Ishikawa (cell line): ENCODE data around the gene C19orf53.

Source experiments
- CEBPB ChIP-seq: IDR thresholded peaks from 2 replicates; pipeline ENCODE4 v1.6.1; 2012
- CREB1 ChIP-seq: IDR thresholded peaks from 2 replicates; pipeline ENCODE4 v1.6.1; 2012; ENCODE audit warnings: low read depth
- EGR1 ChIP-seq: IDR thresholded peaks from 2 replicates; pipeline ENCODE4 v1.6.1; 2012
- EP300 ChIP-seq: IDR thresholded peaks from 2 replicates; pipeline ENCODE4 v1.6.1; 2012; ENCODE audit warnings: borderline replicate concordance
- FOXM1 ChIP-seq: IDR thresholded peaks from 2 replicates; pipeline ENCODE4 v1.6.1; 2012; ENCODE audit warnings: low read depth, borderline replicate concordance
- NFIC ChIP-seq: IDR thresholded peaks from 2 replicates; pipeline ENCODE4 v1.6.1; 2012
- RAD21 ChIP-seq: IDR thresholded peaks from 2 replicates; pipeline ENCODE4 v1.6.1; 2012; ENCODE audit warnings: low read depth
- TAF1 ChIP-seq: IDR thresholded peaks from 2 replicates; pipeline ENCODE4 v1.6.1; 2012; ENCODE audit warnings: low read depth, mild to moderate bottlenecking
- TCF12 ChIP-seq: IDR thresholded peaks from 2 replicates; pipeline ENCODE4 v1.6.1; 2012; ENCODE audit warnings: low read depth
- TEAD4 ChIP-seq: IDR thresholded peaks from 2 replicates; pipeline ENCODE4 v1.6.1; 2012
- YY1 ChIP-seq: IDR thresholded peaks from 2 replicates; pipeline ENCODE4 v1.6.1; 2012; ENCODE audit warnings: low read depth
- ZBTB7A ChIP-seq: IDR thresholded peaks from 2 replicates; pipeline ENCODE4 v1.6.1; 2012; ENCODE audit warnings: low read depth
- TF ChIP-seq, protein P1 (sequence below): IDR thresholded peaks from 2 replicates; pipeline ENCODE4 v1.6.1; 2012; ENCODE audit warnings: low read depth, mild to moderate bottlenecking
- TF ChIP-seq, protein P2 (sequence below): IDR thresholded peaks from 2 replicates; pipeline ENCODE4 v1.6.1; 2012
- TF ChIP-seq, protein P3 (sequence below): IDR thresholded peaks from 2 replicates; pipeline ENCODE4 v1.6.1; 2012

Gene C19orf53

DNA sequence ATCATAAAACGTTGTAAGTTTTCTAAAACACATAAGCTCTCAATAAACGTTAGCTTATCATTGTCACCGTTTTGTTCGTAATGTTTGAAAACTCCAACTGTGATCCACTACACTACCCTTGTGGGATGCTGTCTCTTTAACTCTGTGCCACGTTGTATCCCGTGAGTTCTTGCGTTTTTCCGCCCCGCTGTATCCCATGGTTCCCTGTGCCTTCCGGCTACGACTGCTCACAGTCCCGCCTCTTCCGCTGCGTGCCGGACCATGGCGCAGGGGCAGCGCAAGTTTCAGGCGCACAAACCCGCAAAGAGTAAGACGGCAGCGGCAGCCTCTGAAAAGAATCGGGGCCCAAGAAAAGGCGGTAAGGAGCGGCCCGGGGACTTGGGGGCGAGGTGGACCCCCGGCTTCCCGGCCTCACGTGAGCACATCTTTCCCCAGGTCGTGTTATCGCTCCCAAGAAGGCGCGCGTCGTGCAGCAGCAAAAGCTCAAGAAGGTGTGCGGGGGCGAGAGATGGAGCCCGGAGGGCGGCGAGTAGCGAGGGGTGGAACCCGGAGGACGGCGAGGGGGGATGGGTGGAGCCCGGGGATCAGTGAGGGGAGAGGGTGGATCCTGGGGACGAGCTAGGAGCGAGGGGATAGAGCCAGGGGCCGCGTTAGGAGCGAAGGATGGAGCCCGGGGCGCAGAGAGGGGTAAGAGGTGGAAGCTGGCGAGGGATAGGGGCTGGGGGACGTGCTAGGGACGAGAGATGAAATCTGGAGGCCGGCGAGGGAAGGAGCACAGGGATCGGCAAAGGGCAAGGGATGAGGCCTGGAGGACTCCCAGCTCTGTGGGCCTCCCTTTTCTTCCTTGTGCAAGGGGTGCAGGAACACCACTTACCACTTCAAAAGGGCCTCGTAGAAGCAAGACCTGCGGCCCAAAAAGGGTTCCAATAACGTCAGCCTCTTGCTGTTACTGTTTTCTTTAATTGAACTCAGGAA, at the start of gene C19orf53:
C19orf53 (plus strand) TSS at position 240 of the 975 bp plus-strand sequence; CDS start at position 262, 22 bp downstream.
- TF ChIP-seq, protein P1, sequence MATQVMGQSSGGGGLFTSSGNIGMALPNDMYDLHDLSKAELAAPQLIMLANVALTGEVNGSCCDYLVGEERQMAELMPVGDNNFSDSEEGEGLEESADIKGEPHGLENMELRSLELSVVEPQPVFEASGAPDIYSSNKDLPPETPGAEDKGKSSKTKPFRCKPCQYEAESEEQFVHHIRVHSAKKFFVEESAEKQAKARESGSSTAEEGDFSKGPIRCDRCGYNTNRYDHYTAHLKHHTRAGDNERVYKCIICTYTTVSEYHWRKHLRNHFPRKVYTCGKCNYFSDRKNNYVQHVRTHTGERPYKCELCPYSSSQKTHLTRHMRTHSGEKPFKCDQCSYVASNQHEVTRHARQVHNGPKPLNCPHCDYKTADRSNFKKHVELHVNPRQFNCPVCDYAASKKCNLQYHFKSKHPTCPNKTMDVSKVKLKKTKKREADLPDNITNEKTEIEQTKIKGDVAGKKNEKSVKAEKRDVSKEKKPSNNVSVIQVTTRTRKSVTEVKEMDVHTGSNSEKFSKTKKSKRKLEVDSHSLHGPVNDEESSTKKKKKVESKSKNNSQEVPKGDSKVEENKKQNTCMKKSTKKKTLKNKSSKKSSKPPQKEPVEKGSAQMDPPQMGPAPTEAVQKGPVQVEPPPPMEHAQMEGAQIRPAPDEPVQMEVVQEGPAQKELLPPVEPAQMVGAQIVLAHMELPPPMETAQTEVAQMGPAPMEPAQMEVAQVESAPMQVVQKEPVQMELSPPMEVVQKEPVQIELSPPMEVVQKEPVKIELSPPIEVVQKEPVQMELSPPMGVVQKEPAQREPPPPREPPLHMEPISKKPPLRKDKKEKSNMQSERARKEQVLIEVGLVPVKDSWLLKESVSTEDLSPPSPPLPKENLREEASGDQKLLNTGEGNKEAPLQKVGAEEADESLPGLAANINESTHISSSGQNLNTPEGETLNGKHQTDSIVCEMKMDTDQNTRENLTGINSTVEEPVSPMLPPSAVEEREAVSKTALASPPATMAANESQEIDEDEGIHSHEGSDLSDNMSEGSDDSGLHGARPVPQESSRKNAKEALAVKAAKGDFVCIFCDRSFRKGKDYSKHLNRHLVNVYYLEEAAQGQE: no peak
- TF ChIP-seq YY1 (peak; percentile 92), ZBTB7A (no peak), TAF1 (peak; percentile 83), EGR1 (peak; percentile 81), TEAD4 (0 out of 2 replicates have a peak, but pooled peaks have one; percentile 38), RAD21 (no peak; the same call in 1 of the 2 replicates), TCF12 (peak; percentile 76; the same call in 1 of the 2 replicates), EP300 (peak; percentile 47; the same call in 1 of the 2 replicates), CREB1 (peak; percentile 84), NFIC (peak; percentile 47; the same call in 1 of the 2 replicates)
- TF ChIP-seq, protein P2, sequence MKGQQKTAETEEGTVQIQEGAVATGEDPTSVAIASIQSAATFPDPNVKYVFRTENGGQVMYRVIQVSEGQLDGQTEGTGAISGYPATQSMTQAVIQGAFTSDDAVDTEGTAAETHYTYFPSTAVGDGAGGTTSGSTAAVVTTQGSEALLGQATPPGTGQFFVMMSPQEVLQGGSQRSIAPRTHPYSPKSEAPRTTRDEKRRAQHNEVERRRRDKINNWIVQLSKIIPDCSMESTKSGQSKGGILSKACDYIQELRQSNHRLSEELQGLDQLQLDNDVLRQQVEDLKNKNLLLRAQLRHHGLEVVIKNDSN: peak; percentile 72; the same call in 1 of the 2 replicates
- TF ChIP-seq, protein P3, sequence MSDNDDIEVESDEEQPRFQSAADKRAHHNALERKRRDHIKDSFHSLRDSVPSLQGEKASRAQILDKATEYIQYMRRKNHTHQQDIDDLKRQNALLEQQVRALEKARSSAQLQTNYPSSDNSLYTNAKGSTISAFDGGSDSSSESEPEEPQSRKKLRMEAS: peak; percentile 98

DNA sequence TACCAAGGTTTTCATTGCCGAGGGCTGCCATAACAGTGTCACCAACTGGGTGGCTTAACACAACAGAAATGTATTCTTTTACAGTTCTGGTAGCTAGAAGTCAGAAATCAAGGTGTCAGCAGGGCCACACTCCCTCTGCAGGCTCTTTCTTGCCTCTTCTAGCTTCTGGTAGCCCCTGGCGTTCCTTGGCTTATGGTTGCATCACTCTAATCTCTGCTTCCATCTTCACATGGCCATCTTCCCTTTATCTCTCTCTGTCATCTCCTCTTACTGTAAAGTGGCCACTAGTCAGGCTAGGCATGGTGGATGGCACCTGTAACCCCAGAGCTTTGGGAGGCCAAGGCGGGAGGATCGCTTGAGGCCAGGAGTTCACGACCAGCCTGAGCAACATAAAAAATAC, 47.9 kb upstream of the C19orf53 start:
- TF ChIP-seq TCF12: no peak
- no peak for TF ChIP-seq NFIC
- TF ChIP-seq, protein P3: no peak
- TF ChIP-seq ZBTB7A: no peak

DNA sequence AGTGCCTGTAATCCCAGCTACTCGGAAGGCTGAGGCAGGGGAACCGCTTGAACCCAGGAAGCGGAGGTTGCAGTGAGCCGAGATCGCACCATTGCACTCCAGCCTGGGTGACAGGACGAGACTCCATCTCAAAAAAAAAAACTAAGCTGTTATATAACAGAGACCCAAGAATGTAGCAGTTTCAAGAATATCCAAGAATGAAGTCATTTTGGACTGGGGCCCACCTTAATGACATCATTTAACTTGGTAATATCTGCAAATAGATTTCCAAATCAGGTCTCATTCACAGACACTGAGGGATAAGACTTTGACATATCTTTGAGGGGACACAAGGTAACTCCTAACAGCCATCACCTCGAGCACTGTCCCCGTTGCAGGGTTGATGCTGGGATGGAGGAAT, 46.5 kb upstream of the C19orf53 start:
- TF ChIP-seq CREB1 (no peak), EP300 (no peak), ZBTB7A (no peak), NFIC (no peak), FOXM1 (no peak), TAF1 (no peak), TEAD4 (no peak), RAD21 (no peak), YY1 (no peak), CEBPB (no peak), EGR1 (no peak), TCF12 (no peak)
- TF ChIP-seq, protein P1: no peak
- TF ChIP-seq, protein P2: no peak
- TF ChIP-seq, protein P3: no peak

DNA sequence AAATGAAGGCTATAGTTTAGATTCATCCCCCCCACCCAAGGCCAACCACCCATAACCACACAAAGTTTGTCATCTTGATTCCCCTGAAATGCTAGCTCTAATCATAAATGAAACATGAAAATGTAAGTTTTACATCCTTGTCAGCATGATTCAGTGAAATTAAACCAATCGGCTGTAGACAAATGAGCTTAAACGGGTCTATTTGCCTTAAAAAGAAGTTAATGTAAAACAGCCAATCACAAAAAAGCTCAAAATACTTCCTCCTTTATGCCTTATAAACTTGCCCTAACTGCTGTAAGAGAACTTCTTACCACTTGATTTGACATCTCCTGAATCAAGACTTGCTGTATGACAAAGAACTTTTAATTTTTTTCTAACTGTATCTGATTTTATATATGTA, 44.4 kb upstream of the C19orf53 start:
- TF ChIP-seq TCF12 (no peak), FOXM1 (no peak)
- TF ChIP-seq, protein P3: no peak

DNA sequence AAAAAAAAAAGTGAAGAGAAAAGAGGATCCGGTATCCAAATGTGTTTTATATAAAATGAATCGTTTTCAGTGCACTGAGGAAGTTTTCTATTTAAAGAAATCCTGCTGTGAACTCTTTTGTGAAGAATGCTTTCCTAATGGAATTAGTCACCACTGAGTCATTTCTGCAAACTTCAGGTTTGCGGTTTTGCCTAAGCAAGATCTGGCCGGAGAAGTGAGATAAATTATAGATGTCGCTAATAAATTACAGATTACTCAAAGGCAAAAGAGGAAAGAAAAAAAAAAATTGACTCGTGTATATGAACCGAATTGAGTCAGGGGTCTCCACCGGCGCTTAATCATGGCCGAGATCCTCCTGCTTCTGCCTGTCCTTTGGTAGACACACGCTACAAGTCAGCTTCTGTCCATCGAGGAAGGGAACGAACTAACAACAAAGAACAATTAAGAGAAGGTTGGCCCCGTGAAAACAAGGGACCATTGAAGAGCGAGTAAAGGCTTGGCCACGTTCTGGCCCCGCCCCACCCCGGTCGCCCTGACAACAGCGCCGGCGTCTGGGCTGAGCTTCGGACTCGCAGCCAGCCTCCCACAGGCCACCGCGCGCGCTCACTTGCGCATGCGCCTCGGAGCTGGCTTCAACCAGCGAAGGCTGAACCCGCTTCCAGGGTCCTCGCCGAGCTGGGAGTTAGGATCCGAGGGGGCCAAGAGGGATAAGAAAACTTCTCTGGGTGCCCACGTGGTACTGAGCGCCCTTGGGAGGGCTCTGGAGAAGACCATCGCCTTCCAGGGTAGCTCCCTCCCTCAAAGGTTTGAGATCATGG, 42.9 kb upstream of the C19orf53 start:
- TF ChIP-seq YY1: peak; percentile 22; the same call in 1 of the 2 replicates
- TF ChIP-seq, protein P3: peak; percentile 64
- TF ChIP-seq NFIC: peak; percentile 53; the same call in 1 of the 2 replicates
- TF ChIP-seq, protein P2: no peak
- TF ChIP-seq RAD21: no peak
- 0 out of 2 replicates have a peak, but pooled peaks have one; percentile 57 for TF ChIP-seq TAF1
- TF ChIP-seq CREB1: no peak
- TF ChIP-seq EGR1: no peak
- peak; percentile 71 for TF ChIP-seq TEAD4
- TF ChIP-seq, protein P1: no peak
- TF ChIP-seq TCF12: peak; percentile 55; the same call in 1 of the 2 replicates
- peak; percentile 71; the same call in 1 of the 2 replicates for TF ChIP-seq EP300
- TF ChIP-seq FOXM1: 0 out of 2 replicates have a peak, but pooled peaks have one; percentile 20
- peak; percentile 33; the same call in 1 of the 2 replicates for TF ChIP-seq CEBPB
- TF ChIP-seq ZBTB7A: peak; percentile 79
